ENCODE measurements around the gene VGLL1.

Gene VGLL1

GRCh38 chrX:136531951-136532350 is at the start of gene VGLL1:
Gene VGLL1 (plus strand): TSS chrX:136532215. CDS start chrX:136536021, 3,806 bp downstream.
- H3K4me3 Mint-ChIP-seq: no peak within 1 kb of the TSS
- no peaks in the 10 kb centered on the region for H3K9me3 Mint-ChIP-seq
- H3K27ac Mint-ChIP-seq: no peak within 1 kb of the TSS
- DNase-seq: no peak
- no peaks in the 10 kb centered on the region for H3K36me3 Mint-ChIP-seq (ENCODE audit: low read depth)
- H3K4me1 Mint-ChIP-seq (ENCODE audit: low read depth): no peaks in the 10 kb centered on the region
- H3K27me3 Mint-ChIP-seq: peaks cover 34% of the 10 kb centered on the region

GRCh38 chrX:136487647-136488046 is 44.4 kb upstream of the VGLL1 start, which contains the start of gene BRS3:
Gene BRS3 (plus strand): TSS chrX:136487947. CDS start chrX:136488115, 168 bp downstream.
- H3K9me3 Mint-ChIP-seq: no peaks in the 10 kb centered on the region
- no peak for DNase-seq
- H3K4me3 Mint-ChIP-seq: no peak within 1 kb of the TSS
- H3K36me3 Mint-ChIP-seq (ENCODE audit: low read depth): no peaks in the 10 kb centered on the region
- H3K27ac Mint-ChIP-seq: no peak within 1 kb of the TSS
- H3K4me1 Mint-ChIP-seq (ENCODE audit: low read depth): no peaks in the 10 kb centered on the region
- peaks cover 81% of the 10 kb centered on the region for H3K27me3 Mint-ChIP-seq

- H3K4me1 Mint-ChIP-seq (ENCODE audit: low read depth): no peaks in the 10 kb centered on the region
- H3K9me3 Mint-ChIP-seq: no peaks in the 10 kb centered on the region
- no peaks in the 10 kb centered on the region for H3K36me3 Mint-ChIP-seq (ENCODE audit: low read depth)
- no peak for DNase-seq
- no peak overlapping the region for H3K4me3 Mint-ChIP-seq
- peaks cover 73% of the 10 kb centered on the region for H3K27me3 Mint-ChIP-seq
- H3K27ac Mint-ChIP-seq: no peak overlapping the region
Measured at GRCh38 chrX:136488706-136489105, 43.3 kb upstream of the VGLL1 start.

GRCh38 chrX:136491832-136492231 is 40.2 kb upstream of the VGLL1 start:
- H3K27ac Mint-ChIP-seq: no peak overlapping the region
- peaks cover 3% of the 10 kb centered on the region for H3K4me1 Mint-ChIP-seq (ENCODE audit: low read depth)
- H3K4me3 Mint-ChIP-seq: no peak overlapping the region
- no peak for DNase-seq
- H3K36me3 Mint-ChIP-seq (ENCODE audit: low read depth): no peaks in the 10 kb centered on the region
- H3K9me3 Mint-ChIP-seq: no peaks in the 10 kb centered on the region
- peaks cover 52% of the 10 kb centered on the region for H3K27me3 Mint-ChIP-seq

GRCh38 chrX:136493011-136493410 is 39.0 kb upstream of the VGLL1 start:
- Mint-ChIP-seq H3K36me3 (ENCODE audit: low read depth) (peaks cover 2% of the 10 kb centered on the region), H3K27ac (no peak overlapping the region)
- DNase-seq: no peak

GRCh38 chrX:136495043-136495442 is 37.0 kb upstream of the VGLL1 start:
- Mint-ChIP-seq H3K27me3 (peaks cover 27% of the 10 kb centered on the region), H3K27ac (no peak overlapping the region), H3K36me3 (ENCODE audit: low read depth) (peaks cover 6% of the 10 kb centered on the region), H3K4me1 (ENCODE audit: low read depth) (peaks cover 13% of the 10 kb centered on the region), H3K9me3 (no peaks in the 10 kb centered on the region), H3K4me3 (no peak overlapping the region)
- no peak for DNase-seq

More at GRCh38 chrX:136493011-136493410, 39.0 kb upstream of the VGLL1 start:
- H3K4me3 Mint-ChIP-seq: no peak overlapping the region
- H3K9me3 Mint-ChIP-seq: no peaks in the 10 kb centered on the region
- peaks cover 45% of the 10 kb centered on the region for H3K27me3 Mint-ChIP-seq
- peaks cover 3% of the 10 kb centered on the region for H3K4me1 Mint-ChIP-seq (ENCODE audit: low read depth)

GRCh38 chrX:136496186-136496763 is 35.7 kb upstream of the VGLL1 start:
- Mint-ChIP-seq H3K9me3 (no peaks in the 10 kb centered on the region), H3K27ac (peak overlapping the region; percentile 95), H3K4me1 (ENCODE audit: low read depth) (peaks cover 13% of the 10 kb centered on the region), H3K36me3 (ENCODE audit: low read depth) (peaks cover 18% of the 10 kb centered on the region), H3K27me3 (peaks cover 15% of the 10 kb centered on the region), H3K4me3 (peak overlapping the region; percentile 87)
- no peak for DNase-seq

GRCh38 chrX:136496764-136497555 is 35.1 kb upstream of the VGLL1 start:
- peak; percentile 87 for DNase-seq
- H3K4me3 Mint-ChIP-seq: peak overlapping the region; percentile 87
- H3K27me3 Mint-ChIP-seq: peaks cover 10% of the 10 kb centered on the region

GRCh38 chrX:136497556-136498052 is 34.4 kb upstream of the VGLL1 start, which contains the start of gene HTATSF1:
Gene HTATSF1 (plus strand): TSS chrX:136497592. CDS start chrX:136497685, 93 bp downstream.
- peak within 1 kb of the TSS; percentile 95 for H3K27ac Mint-ChIP-seq

More at GRCh38 chrX:136496764-136497555, 35.1 kb upstream of the VGLL1 start:
- Mint-ChIP-seq H3K27ac (peak overlapping the region; percentile 95), H3K36me3 (ENCODE audit: low read depth) (peaks cover 19% of the 10 kb centered on the region), H3K9me3 (no peaks in the 10 kb centered on the region), H3K4me1 (ENCODE audit: low read depth) (peaks cover 13% of the 10 kb centered on the region)

GRCh38 chrX:136519069-136519468 is 12.9 kb upstream of the VGLL1 start:
- peaks cover 11% of the 10 kb centered on the region for H3K27me3 Mint-ChIP-seq

More at GRCh38 chrX:136497556-136498052, 34.4 kb upstream of the VGLL1 start, which contains the start of gene HTATSF1:
- peaks cover 24% of the 10 kb centered on the region for H3K36me3 Mint-ChIP-seq (ENCODE audit: low read depth)
- H3K4me1 Mint-ChIP-seq (ENCODE audit: low read depth): peaks cover 13% of the 10 kb centered on the region
- DNase-seq: no peak
- peak within 1 kb of the TSS; percentile 87 for H3K4me3 Mint-ChIP-seq
- H3K9me3 Mint-ChIP-seq: no peaks in the 10 kb centered on the region
- H3K27me3 Mint-ChIP-seq: peaks cover 3% of the 10 kb centered on the region

GRCh38 chrX:136523770-136524169 is 8.2 kb upstream of the VGLL1 start:
- Mint-ChIP-seq H3K4me3 (no peak overlapping the region), H3K27ac (no peak overlapping the region), H3K4me1 (ENCODE audit: low read depth) (peaks cover 5% of the 10 kb centered on the region), H3K27me3 (peaks cover 5% of the 10 kb centered on the region), H3K36me3 (ENCODE audit: low read depth) (no peaks in the 10 kb centered on the region), H3K9me3 (no peaks in the 10 kb centered on the region)
- DNase-seq: no peak

More at GRCh38 chrX:136519069-136519468, 12.9 kb upstream of the VGLL1 start:
- H3K27ac Mint-ChIP-seq: no peak overlapping the region
- H3K4me1 Mint-ChIP-seq (ENCODE audit: low read depth): peaks cover 5% of the 10 kb centered on the region
- no peaks in the 10 kb centered on the region for H3K9me3 Mint-ChIP-seq
- DNase-seq: no peak
- H3K36me3 Mint-ChIP-seq (ENCODE audit: low read depth): no peaks in the 10 kb centered on the region
- H3K4me3 Mint-ChIP-seq: no peak overlapping the region

- no peaks in the 10 kb centered on the region for H3K9me3 Mint-ChIP-seq
- peaks cover 5% of the 10 kb centered on the region for H3K4me1 Mint-ChIP-seq (ENCODE audit: low read depth)
- H3K27ac Mint-ChIP-seq: no peak overlapping the region
- no peaks in the 10 kb centered on the region for H3K36me3 Mint-ChIP-seq (ENCODE audit: low read depth)
- H3K27me3 Mint-ChIP-seq: peaks cover 8% of the 10 kb centered on the region
- no peak for DNase-seq
- no peak overlapping the region for H3K4me3 Mint-ChIP-seq
Measured at GRCh38 chrX:136525738-136526606, 6.0 kb upstream of the VGLL1 start.

GRCh38 chrX:136528645-136529315 is 3.2 kb upstream of the VGLL1 start:
- Mint-ChIP-seq H3K27me3 (peaks cover 19% of the 10 kb centered on the region), H3K9me3 (no peaks in the 10 kb centered on the region), H3K36me3 (ENCODE audit: low read depth) (no peaks in the 10 kb centered on the region), H3K27ac (no peak overlapping the region), H3K4me1 (ENCODE audit: low read depth) (no peaks in the 10 kb centered on the region), H3K4me3 (no peak overlapping the region)
- DNase-seq: no peak
